HepG2 (cell line): Measurements from ENCODE around the gene ZBTB46. TPM values are rescaled to one million over a fixed set of nuclear protein-coding genes. Genes with fewer than 3 reads are reported as not detected.

ENCODE experiments used
- CENPBD1 ChIP-seq: sonication (generic); formaldehyde crosslinking; IDR thresholded peaks from 2 replicates; pipeline ENCODE4 v1.8.0; 2022; ENCODE audit warnings: missing genetic modification reagents, low read depth, mild to moderate bottlenecking, borderline replicate concordance
- HES4 ChIP-seq: sonication (generic); formaldehyde crosslinking; IDR thresholded peaks from 2 replicates; pipeline ENCODE4 v1.9.0; 2021; ENCODE audit warnings: mild to moderate bottlenecking, missing genetic modification reagents, borderline replicate concordance
- KDM2A ChIP-seq: sonication (generic); formaldehyde crosslinking; IDR thresholded peaks from 2 replicates; pipeline ENCODE4 v1.4.0; 2020; ENCODE audit warnings: low read depth, missing genetic modification reagents, borderline replicate concordance
- KMT2B ChIP-seq: IDR thresholded peaks from 2 replicates; pipeline ENCODE4 v1.6.1; 2016; ENCODE audit warnings: missing genetic modification reagents, missing compliant biosample characterization
- MAFF ChIP-seq: IDR thresholded peaks from 2 replicates; pipeline ENCODE4 v1.6.1; 2011; ENCODE audit warnings: low read depth, low read length, improper control_type of control experiment
- MAZ ChIP-seq, 2 experiments: sonication (generic) in 1 of 2; formaldehyde crosslinking in 1 of 2; IDR thresholded peaks; 2 replicates each; pipeline versions ENCODE4 v1.5.0 to v1.6.1; 2012 to 2020; ENCODE audit warnings: low read depth in 2 of 2, mild to moderate bottlenecking in 2 of 2, borderline replicate concordance in 1 of 2, improper control_type of control experiment in 1 of 2, low read length in 1 of 2, missing genetic modification reagents in 1 of 2, moderate library complexity in 1 of 2
- SIN3A ChIP-seq: IDR thresholded peaks from 2 replicates; pipeline ENCODE4 v1.6.1; 2011; ENCODE audit warnings: low read depth, mild to moderate bottlenecking, control low read depth, low read length, borderline replicate concordance
- SMAD3 ChIP-seq: sonication (generic); formaldehyde crosslinking; IDR thresholded peaks from 2 replicates; pipeline ENCODE4 v1.4.0; 2020; ENCODE audit warnings: missing genetic modification reagents
- SOX13 ChIP-seq, 3 experiments: fragments of 450-650 bp in 1 of 3; sonication (generic) in 1 of 3; formaldehyde crosslinking in 1 of 3; IDR thresholded peaks in 2 of 3; conservative IDR thresholded peaks in 1 of 3; 2 replicates each; pipeline versions ENCODE4 v1.5.0 to v1.6.1; 2016 to 2020; ENCODE audit warnings: antibody characterized with exemption in 1 of 3, mild to moderate bottlenecking in 1 of 3, missing compliant biosample characterization in 1 of 3, missing genetic modification reagents in 1 of 3, moderate library complexity in 1 of 3
- SP1 ChIP-seq, 2 experiments: fragments of 450-650 bp in 1 of 2; sonication (generic) in 1 of 2; formaldehyde crosslinking in 1 of 2; IDR thresholded peaks; 2 replicates each; pipeline versions ENCODE4 v1.4.0 to v1.6.1; 2016 to 2020; ENCODE audit warnings: missing genetic modification reagents in 1 of 2
- SP2 ChIP-seq: sonication (generic); formaldehyde crosslinking; IDR thresholded peaks from 2 replicates; pipeline ENCODE4 v1.5.1; 2020; ENCODE audit warnings: mild to moderate bottlenecking, missing genetic modification reagents
- TFE3 ChIP-seq: IDR thresholded peaks from 2 replicates; pipeline ENCODE4 v1.6.1; 2016
- TOE1 ChIP-seq: sonication (generic); formaldehyde crosslinking; IDR thresholded peaks from 2 replicates; pipeline ENCODE4 v1.4.0; 2020; ENCODE audit warnings: mild to moderate bottlenecking, missing genetic modification reagents
- ZBTB38 ChIP-seq: sonication (generic); formaldehyde crosslinking; IDR thresholded peaks from 2 replicates; pipeline ENCODE4 v1.5.1; 2020; ENCODE audit warnings: mild to moderate bottlenecking, missing genetic modification reagents
- ZFP91 ChIP-seq: sonication (generic); formaldehyde crosslinking; IDR thresholded peaks from 2 replicates; pipeline ENCODE4 v1.9.0; 2022; ENCODE audit warnings: missing genetic modification reagents, mild to moderate bottlenecking, borderline replicate concordance
- ZNF142 ChIP-seq: sonication (generic); formaldehyde crosslinking; IDR thresholded peaks from 2 replicates; pipeline ENCODE4 v1.4.0; 2020; ENCODE audit warnings: missing genetic modification reagents
- ZNF180 ChIP-seq: sonication (generic); formaldehyde crosslinking; IDR thresholded peaks from 2 replicates; pipeline ENCODE4 v1.4.0; 2020; ENCODE audit warnings: low read depth, missing genetic modification reagents, borderline replicate concordance
- ZNF879 ChIP-seq: sonication (generic); formaldehyde crosslinking; IDR thresholded peaks from 2 replicates; pipeline ENCODE4 v1.8.1; 2023; ENCODE audit warnings: missing genetic modification reagents
- polyA plus RNA-seq, 8 experiments: library from polyadenylated mRNA; depleted of rRNA in 3 of 8; stranded (reverse) in 7 of 8; unstranded in 1 of 8; fragments of >200 nt; fragmentation: Illumina TruSeq in 4 of 8; extraction: Trizol in 4 of 8; gene quantifications; 2 replicates each; pipeline versions ENCODE4 v1.2.1 to v1.2.3, GENCODE V29; 2011 to 2016; ENCODE audit warnings: low read depth in 4 of 8, missing spikeins in 1 of 8, mixed read lengths in 1 of 8; ENCODE audit not compliant: insufficient read depth in 1 of 8
- total RNA-seq, 5 experiments: library from RNA; depleted of rRNA; stranded (reverse); fragments of >200 nt; fragmentation: Illumina TruSeq; extraction: Trizol; gene quantifications; 2 replicates each; pipeline ENCODE4 v1.2.3, GENCODE V29; 2016; ENCODE audit warnings: low read depth in 1 of 5

ZBTB46 gene
- total and polyA plus RNA-seq, 2 of the 13 experiments (the other 11 are each of a cell fraction or from before 2014, with no cell fraction given), result 1.6 to 13.5 TPM

GRCh38 chr20:63829945-63830835, 874 bp downstream of the ZBTB46 start (continued):
- TF ChIP-seq ZNF142 (CRISPR knock-in tag) (peak; percentile 89), SOX13 (IDR thresholded peaks at IDR 0.05) (no peak), SOX13 (CRISPR knock-in tag; conservative IDR thresholded peaks at IDR 0.05 in 1 of 2, IDR thresholded peaks at IDR 0.05 in 1 of 2) (no peak), SIN3A (no peak), SMAD3 (CRISPR knock-in tag) (no peak), KMT2B (CRISPR knock-in tag) (0 out of 2 replicates have a peak, but pooled peaks have one; percentile 36), ZBTB38 (CRISPR knock-in tag) (no peak; the same call in none of the 2 replicates), MAZ (IDR thresholded peaks at IDR 0.05; ENCODE audit: borderline replicate concordance, low read depth, low read length) (no peak), MAZ (CRISPR knock-in tag; IDR thresholded peaks at IDR 0.05; ENCODE audit: low read depth) (peak; percentile 63; the same call in 1 of the 2 replicates), KDM2A (CRISPR knock-in tag) (peak; percentile 48; the same call in 1 of the 2 replicates), MAFF (no peak), TOE1 (CRISPR knock-in tag) (no peak), SP1 (IDR thresholded peaks at IDR 0.05) (no peak), SP1 (CRISPR knock-in tag; IDR thresholded peaks at IDR 0.05) (no peak), ZFP91 (CRISPR knock-in tag) (no peak), ZNF879 (CRISPR knock-in tag) (no peak), CENPBD1 (no peak), TFE3 (CRISPR knock-in tag) (no peak), HES4 (CRISPR knock-in tag) (no peak), ZNF180 (no peak), SP2 (no peak)
